GM12865 (cell line): ENCODE results near the gene ZBED5.

ENCODE experiments used
- DNase-seq: peaks from one replicate; pipeline ENCODE4 v3.0.0; 2010; ENCODE audit warnings: low read depth
- H3K4me3 ChIP-seq: 2 replicates; pipeline ENCODE4 v1.5.1; 2011; ENCODE audit warnings: mild to moderate bottlenecking, low read depth, low read length, control low read depth
- CTCF ChIP-seq: IDR thresholded peaks from 2 replicates; pipeline ENCODE4 v1.5.1; 2011; ENCODE audit warnings: low read length, control low read depth, low read depth, inconsistent platforms; ENCODE audit not compliant: insufficient read depth; ENCODE audit errors: missing control alignments

Gene ZBED5

GRCh38 chr11:10807493-10808234 is 50.2 kb downstream of the ZBED5 start:
- peak; percentile 62 for DNase-seq
- no peak for TF ChIP-seq CTCF
- peak overlapping the region; percentile 81 for H3K4me3 ChIP-seq

- TF ChIP-seq CTCF, result no peak
- H3K4me3 ChIP-seq, result no peak overlapping the region; the same call in 1 of the 2 replicates
- no peak for DNase-seq
Measured at GRCh38 chr11:10806206-10806605, 51.6 kb downstream of the ZBED5 start.

- H3K4me3 ChIP-seq, result no peak overlapping the region
- no peak for DNase-seq
- no peak for TF ChIP-seq CTCF
Measured at GRCh38 chr11:10805741-10806140, 52.1 kb downstream of the ZBED5 start.

GRCh38 chr11:10803676-10804075 is 54.2 kb downstream of the ZBED5 start:
- no peak for DNase-seq
- no peak for TF ChIP-seq CTCF
- H3K4me3 ChIP-seq, result no peak overlapping the region
